Colonic mucosa (tissue), 4 donors: ENCODE measurements around the gene UNC5C. TPM values are rescaled to one million over a fixed set of nuclear protein-coding genes. Genes with fewer than 3 reads are reported as not detected.

ENCODE experiments used
- DNase-seq: peaks from one replicate; pipeline ENCODE4 v3.0.0-alpha.2; 2020
- H3K27ac ChIP-seq: fragments of 200-600 bp; one replicate; pipeline ENCODE4 v1.8.0; 2021
- H3K27me3 ChIP-seq: fragments of 200-600 bp; one replicate; pipeline ENCODE4 v1.8.0; 2021
- H3K36me3 ChIP-seq: fragments of 200-600 bp; one replicate; pipeline ENCODE4 v1.8.0; 2021
- H3K4me1 ChIP-seq: fragments of 200-600 bp; one replicate; pipeline ENCODE4 v1.8.0; 2021; ENCODE audit warnings: mild to moderate bottlenecking
- H3K4me3 ChIP-seq: fragments of 200-600 bp; one replicate; pipeline ENCODE4 v1.8.0; 2021
- H3K9ac ChIP-seq, 2 donors: one replicate each; pipeline ENCODE4 v1.7.0; 2013; ENCODE audit warnings: control low read depth in 2 of 2, low read depth in 2 of 2, low read length in 2 of 2
- H3K9me3 ChIP-seq: fragments of 200-600 bp; one replicate; pipeline ENCODE4 v1.8.0; 2021
- intact Hi-C: fragments of 100-400 bp; cut with DNase I; formaldehyde crosslinking; loops from one replicate; pipeline ENCODE4 v1.14.1; 2022
- total RNA-seq, 2 donors: library from RNA; stranded (reverse); fragmentation: NEBNext Ultra II Directional in 1 of 2; extraction: Animal tissue kit (Norgen Biotek cat#: 25700) in 1 of 2; gene quantifications; one replicate each; pipeline ENCODE4 v1.2.1, GENCODE V29; 2021
- TF ChIP-seq, protein P1 (sequence below): fragments of 200-600 bp; IDR thresholded peaks from one replicate; pipeline ENCODE4 v1.8.0; 2022; ENCODE audit warnings: antibody characterized with exemption, mild to moderate bottlenecking
- donor health status: healthy.
- donor health status: DM: no; HTN: no; CAD: no.
- donor health status: DM: no; HTN: no; CAD: no.

Gene UNC5C
- total RNA-seq, 2 donors from 2014 or later, result 3.9 to 4.2 TPM

DNA sequence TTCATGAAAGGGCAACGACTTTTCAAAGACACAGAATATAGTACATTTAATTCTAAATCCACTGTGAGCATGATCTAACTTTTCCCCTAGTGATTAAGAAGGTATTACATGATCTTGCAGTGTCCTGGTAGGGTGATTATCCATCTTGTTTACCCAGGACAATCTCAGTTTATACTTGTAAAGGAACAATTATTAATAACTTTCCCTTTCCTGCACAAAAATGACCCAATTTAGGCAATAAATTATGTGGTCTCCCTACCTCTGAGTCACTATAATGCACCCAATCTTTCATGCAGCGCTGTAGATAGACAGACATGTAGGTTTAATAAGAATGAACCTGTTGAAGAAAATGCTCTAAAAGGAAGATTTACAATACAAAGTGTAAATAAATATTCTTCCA, 22.7 kb downstream of the UNC5C start:
- TF ChIP-seq, protein P1, sequence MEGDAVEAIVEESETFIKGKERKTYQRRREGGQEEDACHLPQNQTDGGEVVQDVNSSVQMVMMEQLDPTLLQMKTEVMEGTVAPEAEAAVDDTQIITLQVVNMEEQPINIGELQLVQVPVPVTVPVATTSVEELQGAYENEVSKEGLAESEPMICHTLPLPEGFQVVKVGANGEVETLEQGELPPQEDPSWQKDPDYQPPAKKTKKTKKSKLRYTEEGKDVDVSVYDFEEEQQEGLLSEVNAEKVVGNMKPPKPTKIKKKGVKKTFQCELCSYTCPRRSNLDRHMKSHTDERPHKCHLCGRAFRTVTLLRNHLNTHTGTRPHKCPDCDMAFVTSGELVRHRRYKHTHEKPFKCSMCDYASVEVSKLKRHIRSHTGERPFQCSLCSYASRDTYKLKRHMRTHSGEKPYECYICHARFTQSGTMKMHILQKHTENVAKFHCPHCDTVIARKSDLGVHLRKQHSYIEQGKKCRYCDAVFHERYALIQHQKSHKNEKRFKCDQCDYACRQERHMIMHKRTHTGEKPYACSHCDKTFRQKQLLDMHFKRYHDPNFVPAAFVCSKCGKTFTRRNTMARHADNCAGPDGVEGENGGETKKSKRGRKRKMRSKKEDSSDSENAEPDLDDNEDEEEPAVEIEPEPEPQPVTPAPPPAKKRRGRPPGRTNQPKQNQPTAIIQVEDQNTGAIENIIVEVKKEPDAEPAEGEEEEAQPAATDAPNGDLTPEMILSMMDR, result no peak
- Histone ChIP-seq H3K9ac (no peak overlapping the region), H3K4me1 (no peaks in the 10 kb centered on the region), H3K36me3 (no peaks in the 10 kb centered on the region), H3K4me3 (no peak overlapping the region), H3K27me3 (no peaks in the 10 kb centered on the region), H3K9me3 (no peaks in the 10 kb centered on the region), H3K27ac (no peak overlapping the region)
- intact Hi-C loops, result no loop called here
- no peak for DNase-seq

DNA sequence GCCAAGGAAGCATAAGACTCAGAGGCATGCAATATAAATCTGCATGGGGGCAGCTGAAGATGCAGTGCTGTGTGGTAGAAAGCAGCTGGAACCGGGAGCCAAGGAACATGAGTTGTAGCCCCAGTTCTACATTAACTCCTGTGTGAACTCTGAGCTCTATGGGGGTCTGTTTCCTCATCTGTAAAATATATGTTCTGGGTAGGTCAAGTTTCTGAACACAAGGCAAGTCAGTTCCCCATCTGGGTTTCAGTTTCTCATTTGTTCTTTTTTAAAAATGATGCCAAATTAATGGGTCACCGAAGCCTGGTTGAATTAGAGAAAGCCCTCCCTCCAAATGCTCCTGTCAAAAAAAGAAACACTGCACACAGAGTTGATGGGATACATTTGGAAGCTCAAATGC, 24.0 kb downstream of the UNC5C start:
- Histone ChIP-seq H3K9ac (no peak overlapping the region), H3K36me3 (no peaks in the 10 kb centered on the region), H3K27ac (no peak overlapping the region), H3K4me3 (no peak overlapping the region), H3K9me3 (no peaks in the 10 kb centered on the region), H3K27me3 (no peaks in the 10 kb centered on the region), H3K4me1 (no peaks in the 10 kb centered on the region)
- TF ChIP-seq, protein P1, result no peak
- no peak for DNase-seq
- intact Hi-C loops, result no loop called here

DNA sequence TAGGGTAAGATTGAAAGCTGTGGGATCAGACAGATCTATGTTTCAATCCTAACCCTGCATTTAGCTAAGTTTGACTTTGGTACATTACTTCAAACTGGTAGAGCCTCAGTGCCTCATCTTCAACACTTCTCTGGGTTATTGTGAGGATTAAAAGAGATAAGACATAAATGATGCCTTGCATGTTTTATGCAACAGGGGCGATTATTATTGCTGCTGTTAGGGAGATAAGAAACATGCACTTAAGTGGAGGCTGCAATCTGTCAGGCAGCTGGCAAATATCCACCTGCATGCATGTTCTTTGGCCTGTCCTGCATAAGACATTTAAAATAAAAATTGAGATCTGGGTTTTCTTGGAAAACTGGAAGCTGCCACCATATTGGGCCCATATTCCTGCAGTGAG, 24.6 kb downstream of the UNC5C start:
- intact Hi-C loops, result no loop called here
- Histone ChIP-seq H3K27ac (no peak overlapping the region), H3K27me3 (no peaks in the 10 kb centered on the region), H3K36me3 (no peaks in the 10 kb centered on the region), H3K4me3 (no peak overlapping the region), H3K9me3 (no peaks in the 10 kb centered on the region), H3K9ac (no peak overlapping the region), H3K4me1 (no peaks in the 10 kb centered on the region)
- TF ChIP-seq, protein P1, result no peak
- DNase-seq, result no peak

DNA sequence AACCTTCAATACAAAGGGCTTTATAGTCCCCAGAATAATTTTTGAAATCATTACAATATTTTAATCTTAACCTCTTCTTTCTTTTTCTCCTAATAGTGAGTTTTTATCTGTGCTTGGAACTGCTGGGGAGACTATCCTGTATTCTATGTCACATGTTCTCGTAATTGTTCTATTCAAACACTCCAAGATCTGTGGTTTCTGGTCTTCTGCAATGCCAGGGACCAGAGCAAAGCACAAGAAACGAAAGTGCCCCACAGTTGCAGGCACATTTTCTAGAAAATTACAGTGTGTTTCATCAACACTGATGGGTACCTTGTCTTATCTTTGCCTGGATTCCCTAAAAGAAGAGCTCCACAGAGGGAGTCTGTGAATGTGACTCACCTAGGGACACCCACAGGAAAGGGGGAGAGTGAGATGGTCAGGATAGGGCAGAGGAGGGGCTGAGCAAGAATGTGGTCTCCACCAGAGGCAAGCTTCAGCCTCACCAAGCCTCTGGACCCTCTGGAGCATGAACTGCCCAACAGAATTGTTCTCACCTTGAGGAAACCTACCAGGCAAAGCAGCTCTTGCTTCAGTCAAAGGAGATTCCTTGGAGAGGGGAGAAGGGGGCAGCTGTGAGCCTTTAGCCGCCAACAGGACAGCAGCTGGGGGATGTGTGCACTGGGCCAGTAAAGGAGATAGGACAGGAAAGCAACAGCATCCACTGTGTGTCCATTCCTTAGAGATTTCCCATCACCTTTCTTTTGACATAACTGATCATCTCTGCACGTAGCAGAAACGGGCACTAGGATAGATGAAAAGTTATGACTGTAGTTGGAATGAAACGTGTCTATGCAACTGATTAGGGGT, 25.9 kb downstream of the UNC5C start:
- Histone ChIP-seq H3K27me3 (no peaks in the 10 kb centered on the region), H3K9me3 (no peaks in the 10 kb centered on the region), H3K4me3 (no peak overlapping the region), H3K4me1 (no peaks in the 10 kb centered on the region), H3K9ac (no peak overlapping the region), H3K27ac (no peak overlapping the region), H3K36me3 (no peaks in the 10 kb centered on the region)
- TF ChIP-seq, protein P1, result no peak
- intact Hi-C loops, result no loop called here
- no peak for DNase-seq

DNA sequence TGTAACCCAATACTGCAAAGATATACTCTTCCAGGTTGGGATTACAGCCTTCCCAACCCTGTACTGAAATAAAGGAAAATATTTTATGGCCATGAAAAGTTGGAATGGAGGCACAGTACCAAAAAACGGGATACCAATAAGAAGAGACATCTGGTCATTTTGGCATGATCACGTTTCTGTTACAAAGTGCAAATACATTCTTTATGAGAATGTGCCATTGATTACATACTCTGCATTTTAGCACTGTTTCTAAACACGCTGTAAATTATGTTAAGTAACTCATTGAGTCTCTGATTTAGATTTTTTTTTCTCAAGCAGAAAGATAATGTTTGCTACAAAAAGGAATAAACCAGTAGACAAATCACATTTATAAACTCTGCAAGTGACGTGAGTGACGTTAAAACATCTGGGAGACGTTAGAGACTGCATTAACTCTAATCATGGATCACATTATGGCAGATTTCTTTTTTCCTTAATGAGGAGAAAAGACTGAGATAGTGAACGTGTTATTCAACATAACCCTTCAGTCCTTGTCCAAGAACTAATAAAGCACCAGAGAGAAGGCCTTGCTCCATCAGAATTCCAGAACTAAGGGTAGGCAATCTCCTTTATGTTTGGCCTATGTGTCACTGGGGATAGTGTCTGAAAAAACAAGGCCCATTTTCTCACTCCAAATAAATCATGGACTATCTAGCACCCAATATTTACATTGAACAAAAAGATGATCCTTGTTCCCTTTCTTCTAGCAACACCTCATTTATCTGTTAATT, 31.0 kb downstream of the UNC5C start:
- no peaks in the 10 kb centered on the region for H3K36me3 ChIP-seq
- H3K9me3 ChIP-seq, result no peaks in the 10 kb centered on the region
- no peaks in the 10 kb centered on the region for H3K27me3 ChIP-seq
- DNase-seq, result no peak
- no peak overlapping the region for H3K27ac ChIP-seq
- no peak overlapping the region for H3K4me3 ChIP-seq
- TF ChIP-seq, protein P1, result no peak
- intact Hi-C loops, result no loop called here
- H3K9ac ChIP-seq, result no peak overlapping the region
- no peaks in the 10 kb centered on the region for H3K4me1 ChIP-seq
